ENCODE measurements around the gene HEATR1.

HEATR1 gene

GRCh38 chr1:236502579-236502971 lies 101.7 kb downstream of the HEATR1 start:
- ChIA-PET CTCF (no interaction called here), POLR2A (no interaction called here)
- TF ChIP-seq CTBP1 (IDR thresholded peaks at IDR 0.05; ENCODE audit: borderline replicate concordance), result no peak
- TF ChIP-seq ARNT (IDR thresholded peaks at IDR 0.05), result no peak
- DNase-seq (ENCODE audit: extremely low spot score), result no peak

DNA sequence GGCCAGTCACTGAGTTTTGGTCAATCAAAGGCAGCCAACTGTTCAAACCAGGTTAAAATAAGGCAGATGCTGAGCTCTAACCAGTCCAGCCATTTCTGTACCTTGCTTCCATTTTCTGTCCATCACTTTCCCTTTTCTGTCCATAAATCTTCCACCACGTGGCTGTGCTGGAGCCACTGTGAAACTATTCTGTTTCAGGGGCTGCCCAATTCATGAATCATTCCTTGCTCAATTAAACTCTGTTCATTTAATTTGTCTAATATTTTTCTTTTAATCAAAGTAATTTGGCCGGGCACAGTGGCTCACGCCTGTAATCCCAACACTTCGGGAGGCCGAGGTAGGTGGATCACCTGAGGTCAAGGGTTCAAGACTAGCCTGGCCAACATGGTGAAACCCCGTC lies 103.2 kb downstream of the HEATR1 start:
- no peak for TF ChIP-seq ZNF384 (IDR thresholded peaks at IDR 0.05)
- no peak for TF ChIP-seq L3MBTL2 (conservative IDR thresholded peaks at IDR 0.05)
- TF ChIP-seq LEF1 (IDR thresholded peaks at IDR 0.05; ENCODE audit: borderline replicate concordance), result no peak
- TF ChIP-seq TARDBP (IDR thresholded peaks at IDR 0.05), result no peak
- no peak for TF ChIP-seq FOXK2 (IDR thresholded peaks at IDR 0.05)
- no peak for TF ChIP-seq FOXM1 (IDR thresholded peaks at IDR 0.05; ENCODE audit: borderline replicate concordance)
- no peak for TF ChIP-seq SP1 (IDR thresholded peaks at IDR 0.05)
- no peak for TF ChIP-seq CTBP1 (IDR thresholded peaks at IDR 0.05; ENCODE audit: borderline replicate concordance)
- TF ChIP-seq FOXA1 (IDR thresholded peaks at IDR 0.05), result no peak
- no peak for TF ChIP-seq NFRKB (IDR thresholded peaks at IDR 0.05)
- no peak for TF ChIP-seq ARNT (IDR thresholded peaks at IDR 0.05)
- TF ChIP-seq HDGF (IDR thresholded peaks at IDR 0.05; ENCODE audit: borderline replicate concordance), result no peak
- TF ChIP-seq ELF4 (IDR thresholded peaks at IDR 0.05), result no peak
- CTCF ChIA-PET, result interaction anchor here (0.9 kb wide), 1 partner anchor 11 kb away, joined by 3 read pairs; no protein-coding TSS in a partner anchor
- no peak for DNase-seq (ENCODE audit: extremely low spot score)
- POLR2A ChIA-PET, result no interaction called here

Measured in HEK293T (cell line).